ENCODE data around the gene TRIB2. TPM values are rescaled to one million over a fixed set of nuclear protein-coding genes. Genes with fewer than 3 reads are reported as not detected.

Gene TRIB2
- total RNA-seq, 1 donor from 2014 or later: 68.8 TPM

GRCh38 chr2:12781329-12781728, 64.6 kb downstream of the TRIB2 start:
- no peak for TF ChIP-seq EZH2 (IDR thresholded peaks at IDR 0.05)
- TF ChIP-seq EZH2phosphoT487 (IDR thresholded peaks at IDR 0.05): no peak
- no peak for TF ChIP-seq CTCF (IDR thresholded peaks at IDR 0.05)
- no peak overlapping the region for H3K27ac Mint-ChIP-seq
- Histone ChIP-seq H3K79me2 (ENCODE audit: low read depth) (no peaks in the 10 kb centered on the region), H3F3A (ENCODE audit: low read depth) (no peaks in the 10 kb centered on the region), H3K4me1 (no peaks in the 10 kb centered on the region), H3K27ac (no peak overlapping the region), H3K4me3 (no peak overlapping the region), H3K27me3 (no peaks in the 10 kb centered on the region), H3K36me3 (no peaks in the 10 kb centered on the region), H4K20me1 (ENCODE audit: low read depth) (no peaks in the 10 kb centered on the region), H2AFZ (replicated peaks) (no peak overlapping the region), H3K9ac (no peak overlapping the region), H3K4me2 (no peak overlapping the region), H3K9me3 (ENCODE audit: low read depth) (no peaks in the 10 kb centered on the region)
- peaks cover 6% of the 10 kb centered on the region for H3K9me3 Mint-ChIP-seq
- peaks cover 8% of the 10 kb centered on the region for H3K27me3 Mint-ChIP-seq (ENCODE audit: insufficient read depth, low read depth)
- H3K4me3 Mint-ChIP-seq: no peak overlapping the region
- no peak for DNase-seq (ENCODE audit: low spot score)
- H3K4me1 Mint-ChIP-seq: peaks cover 23% of the 10 kb centered on the region
- H3K36me3 Mint-ChIP-seq: peaks cover under 1% of the 10 kb centered on the region

- Mint-ChIP-seq H3K4me3 (no peak overlapping the region), H3K27me3 (ENCODE audit: insufficient read depth, low read depth) (peaks cover 4% of the 10 kb centered on the region), H3K9me3 (peaks cover 6% of the 10 kb centered on the region), H3K27ac (no peak overlapping the region), H3K4me1 (no peaks in the 10 kb centered on the region), H3K36me3 (peaks cover 2% of the 10 kb centered on the region)
- no peaks in the 10 kb centered on the region for H3K27me3 ChIP-seq
- no peak overlapping the region for H3K9ac ChIP-seq
- H2AFZ ChIP-seq (replicated peaks): no peak overlapping the region
- H3K79me2 ChIP-seq (ENCODE audit: low read depth): no peaks in the 10 kb centered on the region
- TF ChIP-seq EZH2 (IDR thresholded peaks at IDR 0.05) (no peak), CTCF (IDR thresholded peaks at IDR 0.05) (no peak), EZH2phosphoT487 (IDR thresholded peaks at IDR 0.05) (no peak)
- H3F3A ChIP-seq (ENCODE audit: low read depth): no peaks in the 10 kb centered on the region
- no peaks in the 10 kb centered on the region for H4K20me1 ChIP-seq (ENCODE audit: low read depth)
- H3K9me3 ChIP-seq (ENCODE audit: low read depth): no peaks in the 10 kb centered on the region
- H3K4me1 ChIP-seq: no peaks in the 10 kb centered on the region
- DNase-seq (ENCODE audit: low spot score): no peak
- H3K4me2 ChIP-seq: no peak overlapping the region
- no peak overlapping the region for H3K27ac ChIP-seq
- H3K36me3 ChIP-seq: no peaks in the 10 kb centered on the region
- H3K4me3 ChIP-seq: no peak overlapping the region
Measured at GRCh38 chr2:12787891-12788801, 71.4 kb downstream of the TRIB2 start.

GRCh38 chr2:12791906-12792305, 75.2 kb downstream of the TRIB2 start:
- H3K9ac ChIP-seq: no peak overlapping the region
- no peak overlapping the region for H3K4me3 ChIP-seq
- no peak overlapping the region for H3K27ac Mint-ChIP-seq
- TF ChIP-seq CTCF (IDR thresholded peaks at IDR 0.05) (no peak), EZH2 (IDR thresholded peaks at IDR 0.05) (no peak), EZH2phosphoT487 (IDR thresholded peaks at IDR 0.05) (no peak)
- H3K4me1 Mint-ChIP-seq: peaks cover 4% of the 10 kb centered on the region
- no peaks in the 10 kb centered on the region for H3K27me3 ChIP-seq
- H4K20me1 ChIP-seq (ENCODE audit: low read depth): no peaks in the 10 kb centered on the region
- H2AFZ ChIP-seq (replicated peaks): no peak overlapping the region
- no peak overlapping the region for H3K4me3 Mint-ChIP-seq
- H3K9me3 ChIP-seq (ENCODE audit: low read depth): no peaks in the 10 kb centered on the region
- no peaks in the 10 kb centered on the region for H3K27me3 Mint-ChIP-seq (ENCODE audit: insufficient read depth, low read depth)
- no peaks in the 10 kb centered on the region for H3K9me3 Mint-ChIP-seq
- H3K36me3 Mint-ChIP-seq: no peaks in the 10 kb centered on the region
- H3K79me2 ChIP-seq (ENCODE audit: low read depth): no peaks in the 10 kb centered on the region
- H3K27ac ChIP-seq: no peak overlapping the region
- H3K4me2 ChIP-seq: no peak overlapping the region
- DNase-seq (ENCODE audit: low spot score): no peak
- H3F3A ChIP-seq (ENCODE audit: low read depth): no peaks in the 10 kb centered on the region
- no peaks in the 10 kb centered on the region for H3K4me1 ChIP-seq
- H3K36me3 ChIP-seq: no peaks in the 10 kb centered on the region

Small RNA genes within 50 kb of the gene (microRNA-seq; reads per million reads assigned to microRNA genes)
- not detected for gene MIR3125

Small RNA genes within 50 kb of the gene (small RNA-seq; reads per million reads assigned to genes)
- not detected for gene MIR3125
